Fibroblast of lung (primary cell): ENCODE data around the gene LRRK1.

Source experiments
- CTCF ChIP-seq, 2 donors: IDR thresholded peaks in 1 of 2; conservative IDR thresholded peaks in 1 of 2; 1 replicate in 1 of 2; 2 replicates in 1 of 2; pipeline ENCODE4 v1.5.1; 2011 to 2012; ENCODE audit warnings: low read length in 2 of 2, control low read depth in 1 of 2, inconsistent platforms in 1 of 2, low read depth in 1 of 2, mild to moderate bottlenecking in 1 of 2
- EZH2 ChIP-seq: IDR thresholded peaks from 2 replicates; pipeline ENCODE4 v1.5.1; 2012; ENCODE audit warnings: low read length, control low read depth, mild to moderate bottlenecking; ENCODE audit errors: missing control alignments

- TF ChIP-seq CTCF (conservative IDR thresholded peaks at IDR 0.05 in 1 of 2, IDR thresholded peaks at IDR 0.05 in 1 of 2; ENCODE audit: low read depth in 1 of 2, low read length in 2 of 2) (no peak), EZH2 (no peak)
These were observed 7.1 kb downstream of the LRRK1 start for GRCh38 chr15:100926258-100926657.
